GM19238 (cell line): Measurements from ENCODE around the gene NKPD1.

Experiments
- DNase-seq: peaks from one replicate; pipeline ENCODE4 v3.0.0; 2011; ENCODE audit warnings: low spot score; ENCODE audit not compliant: insufficient read length

NKPD1 gene

DNA sequence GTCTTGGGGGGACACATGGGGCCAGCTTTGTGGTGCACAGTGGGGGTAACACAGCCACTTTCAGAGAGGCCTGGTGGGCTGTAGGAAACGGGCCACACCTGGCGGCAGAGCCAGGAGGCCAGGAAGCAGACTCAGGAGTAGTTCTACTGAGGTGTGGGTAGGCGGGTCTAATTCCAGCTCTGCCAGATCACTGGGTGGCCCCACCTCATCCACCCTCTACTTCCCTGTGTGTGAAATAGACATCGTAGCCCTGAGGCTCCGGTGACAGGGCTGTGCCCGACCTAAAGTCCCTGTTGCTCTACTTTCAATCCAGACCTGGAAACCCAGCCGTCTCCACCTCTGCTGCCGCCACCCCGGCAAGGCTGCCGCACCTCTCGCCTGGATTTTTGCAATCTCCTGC, 4.0 kb downstream of the NKPD1 start:
- DNase-seq: no peak

DNA sequence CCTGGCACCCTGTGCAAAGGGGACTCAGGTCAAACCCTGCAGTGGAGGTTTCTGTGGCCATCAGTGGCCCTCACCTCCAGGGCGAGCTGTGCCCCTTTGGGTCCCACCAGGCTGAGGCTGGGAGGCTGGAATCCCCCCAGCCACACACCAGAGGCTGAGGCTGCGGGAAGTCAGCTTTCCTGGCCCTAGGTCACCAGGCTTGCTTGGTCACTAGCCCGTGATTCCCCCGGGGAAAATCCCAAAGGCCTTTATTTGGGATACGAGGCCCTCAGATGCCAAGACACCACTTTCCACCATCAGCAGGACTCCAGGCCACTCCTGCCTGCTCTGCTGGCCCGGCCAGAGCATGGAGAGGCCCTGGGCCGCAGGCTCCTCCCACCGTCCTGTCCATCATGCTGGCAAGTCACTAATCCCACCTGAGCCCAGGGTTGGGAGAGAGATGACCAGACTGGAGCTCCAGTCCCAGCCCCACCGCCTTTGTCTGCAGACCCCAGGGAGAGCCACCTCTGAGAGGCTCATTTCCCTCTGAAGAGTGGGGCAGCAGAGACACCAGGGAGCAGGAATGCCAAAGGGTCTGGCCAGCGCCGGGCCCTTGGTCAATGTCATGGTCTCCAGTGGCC, 4.7 kb downstream of the NKPD1 start:
- no peak for DNase-seq

DNA sequence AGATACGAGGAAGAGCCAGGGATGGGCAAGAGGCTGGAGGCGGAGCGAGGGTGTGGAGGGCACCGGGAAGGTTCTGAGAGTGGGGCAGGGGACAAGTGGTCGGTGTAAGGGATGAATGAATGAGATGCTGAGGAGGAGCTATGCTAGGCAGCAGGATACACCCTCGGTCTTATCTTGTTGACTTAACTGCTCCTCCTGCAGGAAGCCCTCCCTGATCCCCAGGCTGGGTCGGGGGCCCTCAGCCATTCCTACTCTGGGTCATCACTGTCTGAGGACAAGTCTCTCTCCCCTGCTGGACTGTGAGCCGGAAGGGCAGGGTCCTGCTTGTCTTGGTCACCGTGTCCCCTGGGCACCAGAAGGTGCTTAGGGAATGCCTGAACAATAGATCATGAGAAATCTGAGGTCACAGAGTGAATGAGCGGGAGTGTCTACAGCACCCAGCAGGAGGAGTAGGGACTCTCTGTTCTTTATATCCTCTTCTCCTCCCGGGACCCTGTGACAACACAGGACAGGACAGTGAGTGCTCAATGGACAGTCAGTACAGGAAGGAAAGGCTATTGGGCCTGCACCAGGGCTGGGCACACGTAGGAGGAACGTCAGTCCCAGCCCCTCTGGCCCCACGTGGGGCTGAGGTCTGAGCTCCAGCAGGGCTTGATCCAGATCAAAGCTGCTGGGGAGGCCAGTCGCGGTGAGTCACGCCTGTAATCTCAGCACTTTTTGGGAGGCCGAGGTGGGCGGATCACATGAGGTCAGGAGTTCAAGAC, 6.5 kb downstream of the NKPD1 start:
- DNase-seq: no peak

DNA sequence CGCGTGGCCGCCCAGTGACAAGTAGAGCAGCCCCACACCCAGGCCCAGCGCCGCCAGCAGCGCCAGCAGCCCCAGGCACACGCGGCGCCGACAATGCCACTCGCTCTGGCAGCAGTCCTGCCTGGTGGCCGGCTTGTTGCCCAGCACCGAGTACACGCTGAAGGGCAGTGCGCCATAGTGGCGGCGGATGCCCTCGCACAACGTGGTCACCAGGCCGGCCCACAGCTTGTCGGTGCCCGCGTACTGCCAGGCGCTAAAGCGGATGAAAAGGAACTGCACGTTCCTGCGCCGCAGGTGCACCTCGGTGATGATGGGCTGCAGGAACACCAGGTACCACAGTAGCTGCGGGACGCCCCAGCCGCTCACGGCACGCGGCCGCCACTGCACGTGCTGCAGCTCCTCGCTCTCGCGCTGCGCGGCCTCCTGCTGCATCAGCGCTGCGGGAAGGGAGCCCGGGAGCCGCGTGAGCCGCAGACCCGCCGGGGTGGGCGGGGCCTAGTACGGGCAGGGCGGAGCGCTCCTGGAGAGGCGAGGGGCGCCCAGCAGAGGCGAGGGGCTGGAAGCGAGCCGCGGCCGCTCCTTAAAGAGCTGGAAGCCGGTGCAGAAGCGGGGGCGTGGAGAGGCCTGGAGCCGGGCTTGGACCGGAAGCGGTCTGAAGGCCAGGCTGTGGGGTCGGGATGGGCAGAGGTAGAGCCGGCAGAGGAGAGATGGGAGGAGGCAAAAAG, 7.3 kb downstream of the NKPD1 start:
- no peak for DNase-seq

DNA sequence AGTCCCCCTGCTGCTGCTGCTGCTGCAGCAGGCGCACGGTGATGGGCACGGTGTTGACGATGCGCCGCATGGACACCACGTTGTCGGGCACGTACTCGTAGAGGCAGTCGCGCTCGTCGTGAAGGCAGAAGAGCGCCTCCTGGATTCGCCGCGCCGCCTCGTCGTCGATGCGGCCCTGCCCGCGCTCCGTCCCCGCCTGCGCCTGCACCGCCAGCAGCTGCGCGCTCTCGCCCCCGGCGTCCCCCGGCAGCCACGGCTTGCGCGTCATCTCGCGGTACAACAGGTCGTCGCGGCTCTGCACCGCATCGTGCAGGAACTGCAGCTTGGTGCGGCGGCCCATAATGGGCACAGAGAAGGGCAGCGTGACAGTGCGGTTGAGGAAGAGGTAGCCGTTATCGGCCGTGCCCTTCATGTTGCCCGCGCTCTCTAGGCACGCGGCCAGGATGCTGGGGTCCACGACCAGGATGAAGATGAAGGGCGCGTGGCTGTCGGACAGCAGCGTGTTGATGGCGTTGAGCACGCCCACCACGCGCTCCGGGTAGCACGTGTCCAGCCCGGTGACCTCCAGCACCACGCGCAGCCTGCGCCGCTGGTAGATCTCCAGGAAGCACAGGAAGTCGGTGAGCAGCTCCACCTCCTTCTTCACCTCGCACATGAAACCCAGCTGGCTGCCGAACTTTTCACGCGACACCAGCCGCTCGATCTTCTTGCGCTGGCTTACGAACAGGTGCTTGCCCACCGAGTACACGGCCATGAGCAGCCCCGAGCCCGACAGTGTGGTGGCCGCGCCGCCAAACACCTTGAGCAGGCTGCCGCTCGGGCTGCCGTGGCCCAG, 8.1 kb downstream of the NKPD1 start:
- no peak for DNase-seq

DNA sequence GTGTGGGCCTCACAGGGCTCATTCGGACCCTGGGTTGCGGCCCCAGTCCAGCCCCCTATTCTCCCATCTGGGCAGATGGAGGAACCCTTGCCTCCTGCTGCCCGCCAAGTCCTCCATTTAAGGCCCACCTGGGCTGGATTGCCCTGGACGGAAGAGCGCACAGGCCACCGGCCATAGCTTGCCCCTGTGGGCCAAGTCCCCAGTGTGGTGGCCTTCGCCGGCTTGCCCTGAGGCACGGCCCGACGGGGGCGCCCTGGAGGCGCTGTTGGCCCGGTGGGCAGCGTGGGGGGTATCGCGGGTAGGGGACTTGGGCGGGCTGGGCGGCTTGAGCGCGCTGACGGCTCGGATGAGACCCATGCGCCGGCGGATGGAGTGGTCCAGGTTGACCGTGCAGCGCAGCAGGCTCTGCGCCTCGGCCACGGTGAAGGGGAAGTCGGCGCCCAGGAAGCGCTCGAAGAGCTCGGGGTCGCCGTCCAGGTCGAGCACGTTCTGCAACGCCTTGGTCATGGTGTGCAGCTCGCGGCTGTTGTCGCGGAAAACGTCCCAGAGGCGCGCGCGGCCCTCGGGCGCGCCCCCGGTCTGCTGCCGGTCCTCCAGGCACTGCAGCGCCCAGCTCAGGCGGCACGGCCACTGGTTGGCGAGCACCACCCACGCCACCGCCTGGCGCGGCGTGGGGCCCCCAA, 8.8 kb downstream of the NKPD1 start:
- DNase-seq: no peak

DNA sequence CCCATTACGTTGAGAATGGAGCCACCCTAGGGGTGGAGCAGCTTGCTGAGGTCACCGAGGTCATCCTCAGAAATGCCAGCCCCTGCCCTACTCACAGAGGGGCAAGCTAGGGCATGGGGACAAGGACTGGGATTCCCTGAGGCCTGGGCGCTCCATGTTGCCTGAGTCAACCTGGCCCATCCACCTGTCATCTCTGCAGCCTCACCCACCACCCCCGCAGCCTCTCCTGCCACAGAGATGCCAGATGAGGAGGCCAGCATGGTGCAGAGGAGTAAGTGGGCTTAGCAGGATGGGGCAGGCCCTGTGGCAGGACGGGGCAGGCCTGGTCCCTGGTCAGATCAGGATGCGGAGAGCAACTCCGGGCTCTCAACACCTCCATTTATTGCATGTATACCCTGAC, 9.5 kb downstream of the NKPD1 start:
- no peak for DNase-seq

DNA sequence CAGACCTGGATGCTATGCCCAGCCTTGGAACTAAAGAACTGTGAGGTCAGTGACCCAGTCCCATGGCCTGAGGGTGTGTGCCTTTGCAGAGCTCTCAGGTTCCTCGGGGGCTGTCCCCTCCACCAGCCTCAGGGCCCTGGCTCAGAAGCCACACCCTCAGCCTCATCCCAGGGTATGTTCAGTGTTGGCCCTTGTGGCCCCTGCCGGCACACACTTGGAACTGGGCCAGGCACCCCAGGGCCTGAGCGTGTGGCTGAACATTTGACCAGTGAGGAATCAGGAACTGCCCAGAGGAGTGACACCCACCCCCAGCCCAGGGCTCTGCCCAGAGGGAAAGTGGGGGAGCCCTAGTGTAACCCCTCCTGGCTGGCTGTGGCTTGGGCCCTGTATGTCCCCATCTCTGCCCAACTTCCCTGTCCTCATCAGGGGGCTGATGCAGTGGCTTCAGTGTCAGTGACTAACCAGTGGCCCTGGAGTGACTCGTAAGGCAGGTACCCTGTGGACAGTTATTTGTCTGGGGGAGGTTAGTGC, 10.0 kb downstream of the NKPD1 start:
- no peak for DNase-seq

DNA sequence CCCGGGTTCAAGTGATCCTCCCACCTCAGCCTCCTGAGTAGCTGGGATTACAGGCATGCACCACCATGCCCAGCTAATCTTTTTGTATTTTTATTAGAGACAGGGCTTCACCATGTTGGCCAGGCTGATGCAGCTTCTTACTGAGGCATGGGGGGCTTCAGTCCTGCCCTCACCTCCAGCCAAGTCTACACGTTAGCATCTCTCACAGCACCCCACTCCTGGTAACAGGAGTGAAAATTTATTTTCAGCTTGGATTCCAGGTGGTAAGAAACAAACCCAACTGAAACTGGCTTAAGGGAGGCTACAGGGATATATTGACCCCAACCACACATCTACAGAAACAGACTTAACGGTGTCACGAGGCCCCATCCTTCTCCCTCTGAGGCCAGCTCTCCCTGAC, 10.6 kb downstream of the NKPD1 start:
- DNase-seq: no peak

DNA sequence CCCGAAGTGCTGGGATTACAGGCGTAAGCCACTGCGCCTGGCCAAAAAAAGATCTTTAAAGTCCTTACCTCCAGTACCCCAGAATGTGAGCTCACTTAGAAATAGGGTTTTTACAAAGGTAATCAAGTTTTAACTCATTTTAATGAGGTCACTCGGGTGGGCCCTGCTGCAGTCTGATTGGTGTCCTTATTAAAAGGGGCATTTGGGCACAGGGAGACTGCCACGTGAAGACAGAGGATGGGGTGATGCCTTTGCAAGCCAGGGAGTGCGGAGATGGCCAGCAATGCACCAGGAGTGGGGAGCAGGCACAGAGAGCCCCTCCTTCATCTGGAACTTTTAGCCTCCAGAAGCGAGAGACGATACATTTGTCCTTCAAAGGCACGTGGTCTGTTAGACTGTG, 11.7 kb downstream of the NKPD1 start:
- no peak for DNase-seq

DNA sequence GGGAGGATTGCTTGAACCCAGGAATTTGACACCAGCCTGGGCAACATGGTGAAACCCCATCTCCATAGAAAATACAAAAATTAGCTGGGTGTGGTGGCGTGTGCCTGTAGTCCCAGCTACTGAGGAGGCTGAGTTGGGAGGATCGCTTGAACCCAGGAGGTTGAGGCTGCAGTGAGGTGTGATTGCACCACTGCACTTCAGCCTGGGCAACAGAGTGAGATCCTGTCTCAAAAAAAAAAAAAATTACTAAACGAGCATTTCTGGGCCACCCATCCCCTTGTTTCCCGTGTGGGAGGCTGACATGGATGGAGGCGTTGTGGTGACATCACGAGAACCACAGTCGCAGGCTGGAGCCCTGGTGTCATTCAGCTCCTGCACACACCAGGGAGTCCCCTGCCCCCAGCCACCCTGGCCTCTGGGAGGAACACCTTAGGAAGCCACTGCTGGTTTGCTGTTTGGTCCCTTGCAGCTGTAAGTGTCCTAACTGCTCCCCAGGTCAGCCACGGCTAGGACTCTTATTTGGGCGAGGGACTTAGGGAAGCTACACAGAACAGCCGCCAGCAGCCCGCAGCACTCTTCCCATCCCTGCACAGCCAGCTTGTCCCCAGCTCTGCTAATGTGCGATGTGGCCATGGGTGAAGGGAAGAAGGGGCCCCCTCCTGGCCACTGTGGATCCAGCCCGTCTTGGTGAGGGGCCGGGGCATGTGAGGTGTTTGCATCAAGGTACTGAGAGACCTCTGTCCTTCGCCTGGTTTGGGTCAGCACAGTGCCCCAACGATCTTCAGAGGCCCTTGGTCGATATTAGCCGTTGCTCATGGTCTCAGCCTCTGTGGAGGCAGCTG, 12.7 kb downstream of the NKPD1 start:
- DNase-seq: no peak

DNA sequence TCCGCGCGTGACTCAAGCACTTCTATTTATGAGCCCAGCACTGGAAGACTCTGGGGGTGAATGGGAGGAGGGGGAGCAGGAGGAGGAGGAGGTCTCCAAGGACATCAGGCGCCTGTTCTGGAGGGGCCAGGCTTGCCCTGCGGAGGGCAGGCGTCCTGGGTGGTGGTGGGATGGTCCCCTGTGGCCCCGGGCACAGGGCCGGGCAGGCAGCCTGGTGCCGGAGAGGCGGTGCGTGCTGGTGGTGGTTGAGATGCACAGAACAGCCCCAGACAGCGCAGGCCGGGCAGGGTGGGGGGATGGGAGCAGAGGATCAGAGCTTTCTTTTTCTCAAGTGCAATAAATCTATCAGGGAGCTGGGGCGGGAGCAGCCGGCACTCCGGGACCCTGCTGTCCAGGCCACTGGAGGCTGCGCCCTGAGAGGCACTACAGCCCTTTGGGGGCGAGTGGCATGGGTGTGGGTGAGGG, 14.0 kb downstream of the NKPD1 start:
- no peak for DNase-seq

DNA sequence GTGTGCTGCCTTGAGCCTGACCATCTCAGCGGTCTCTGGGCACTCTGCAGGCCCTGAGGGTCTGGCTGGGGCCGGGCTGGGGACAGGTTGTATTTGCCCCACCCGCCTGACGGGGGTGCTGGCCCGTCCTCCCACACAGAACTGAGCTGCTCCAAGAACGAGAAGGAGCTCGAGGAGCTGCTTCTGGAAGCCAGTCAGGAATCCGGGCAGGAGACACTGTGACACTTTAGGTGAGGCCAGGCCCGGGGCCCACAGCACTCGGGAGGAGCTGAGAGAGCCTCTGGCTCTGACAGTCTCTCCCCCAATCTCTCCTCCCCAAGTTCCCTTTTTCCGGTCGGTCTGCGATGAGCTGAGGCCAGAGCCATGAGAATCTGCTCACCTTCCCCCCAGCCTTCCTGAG, 14.5 kb downstream of the NKPD1 start:
- no peak for DNase-seq

DNA sequence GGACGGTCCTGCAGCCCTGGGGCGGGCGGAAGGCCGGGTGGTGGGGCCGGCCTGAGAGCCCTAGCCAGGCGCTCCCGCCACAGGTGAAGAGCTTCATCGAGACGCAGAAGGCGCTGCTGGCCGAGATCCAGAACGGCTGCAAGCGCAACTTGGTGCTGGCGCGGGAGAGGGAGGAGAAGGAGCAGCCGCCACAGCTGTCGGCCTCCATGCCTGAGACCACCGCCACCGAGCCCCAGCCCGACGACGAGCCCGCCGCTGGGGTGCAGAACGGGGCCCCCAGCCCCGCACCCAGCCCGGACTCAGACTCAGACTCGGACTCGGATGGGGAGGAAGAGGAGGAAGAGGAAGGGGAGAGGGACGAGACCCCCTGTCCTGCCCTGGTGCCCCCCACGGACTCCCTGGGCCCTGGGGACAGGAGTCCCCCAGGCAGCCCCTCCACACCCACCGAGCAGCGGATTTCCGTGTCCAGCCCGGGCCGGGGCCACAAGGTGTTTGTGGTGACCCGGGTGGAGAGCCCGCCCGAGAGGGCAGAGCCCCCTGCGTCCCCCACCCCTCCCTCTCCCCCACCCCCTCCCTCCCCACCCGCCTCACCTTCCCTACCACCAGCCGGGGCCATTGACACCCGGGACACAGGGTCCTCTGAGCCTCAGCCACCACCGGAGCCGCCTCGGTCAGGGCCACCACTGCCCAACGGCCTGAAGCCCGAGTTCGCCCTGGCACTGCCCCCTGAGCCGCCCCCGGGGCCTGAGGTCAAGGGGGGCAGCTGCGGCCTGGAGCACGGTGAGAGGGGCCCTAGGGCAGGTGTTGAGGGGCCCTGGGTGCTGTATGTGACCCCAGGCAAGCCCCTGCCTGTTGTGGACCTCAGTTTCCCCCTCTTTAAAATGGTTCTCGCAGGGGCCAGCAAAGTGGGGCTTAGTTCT, 15.3 kb downstream of the NKPD1 start:
- DNase-seq: no peak

DNA sequence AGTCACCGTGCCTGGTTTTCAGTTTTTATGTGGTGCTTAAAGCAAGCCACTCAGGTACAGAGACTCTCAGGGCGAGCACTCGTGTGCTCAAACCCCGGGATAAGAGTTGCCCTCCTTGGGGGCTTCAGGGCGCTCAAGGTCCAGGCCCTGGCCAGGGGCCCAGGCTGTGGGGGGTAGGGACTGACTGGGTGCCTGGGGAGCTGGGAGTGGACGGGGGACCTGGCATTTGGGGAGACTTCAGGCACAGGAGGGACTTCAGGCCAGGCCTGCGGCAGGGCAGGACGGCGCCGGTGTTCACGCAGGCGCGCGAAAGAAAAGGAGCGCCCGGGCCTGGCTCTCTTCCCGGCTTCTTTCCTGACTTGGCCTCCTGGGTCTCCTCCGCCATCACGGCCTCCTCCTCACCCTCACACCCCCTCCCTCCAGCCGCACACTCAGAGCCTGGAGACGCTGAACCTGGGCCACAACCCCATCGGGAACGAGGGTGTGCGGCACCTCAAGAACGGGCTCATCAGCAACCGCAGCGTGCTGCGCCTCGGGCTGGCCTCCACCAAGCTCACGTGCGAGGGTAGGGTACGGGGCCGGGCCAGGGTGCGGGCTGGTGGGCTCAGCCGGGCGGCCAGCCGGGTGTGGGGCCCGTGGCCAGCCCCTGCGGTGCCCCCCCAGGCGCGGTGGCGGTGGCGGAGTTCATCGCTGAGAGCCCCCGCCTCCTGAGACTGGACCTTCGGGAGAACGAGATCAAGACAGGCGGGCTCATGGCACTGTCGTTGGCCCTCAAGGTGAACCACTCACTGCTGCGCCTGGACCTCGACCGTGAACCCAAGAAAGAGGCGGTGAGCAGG, 16.1 kb downstream of the NKPD1 start:
- no peak for DNase-seq

DNA sequence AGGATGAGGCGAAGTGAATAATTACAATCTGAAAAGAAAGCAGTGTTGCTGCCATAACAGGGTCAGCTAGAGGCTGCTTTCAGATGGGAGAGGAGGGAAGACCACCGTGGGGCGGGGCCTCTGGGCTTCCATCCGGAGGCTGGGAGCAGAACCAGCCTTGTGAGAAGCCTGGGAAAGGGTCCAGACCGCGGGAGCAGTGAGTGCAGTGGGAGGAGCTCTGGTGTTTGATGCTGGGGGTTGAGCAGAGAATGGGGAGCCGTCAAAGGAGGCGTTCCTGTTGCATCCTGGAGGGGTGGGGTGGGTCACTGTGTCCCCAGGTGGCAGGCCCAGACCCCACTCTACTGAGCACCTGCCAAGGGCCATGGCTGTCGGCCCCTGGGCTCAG, 18.1 kb downstream of the NKPD1 start:
- no peak for DNase-seq

DNA sequence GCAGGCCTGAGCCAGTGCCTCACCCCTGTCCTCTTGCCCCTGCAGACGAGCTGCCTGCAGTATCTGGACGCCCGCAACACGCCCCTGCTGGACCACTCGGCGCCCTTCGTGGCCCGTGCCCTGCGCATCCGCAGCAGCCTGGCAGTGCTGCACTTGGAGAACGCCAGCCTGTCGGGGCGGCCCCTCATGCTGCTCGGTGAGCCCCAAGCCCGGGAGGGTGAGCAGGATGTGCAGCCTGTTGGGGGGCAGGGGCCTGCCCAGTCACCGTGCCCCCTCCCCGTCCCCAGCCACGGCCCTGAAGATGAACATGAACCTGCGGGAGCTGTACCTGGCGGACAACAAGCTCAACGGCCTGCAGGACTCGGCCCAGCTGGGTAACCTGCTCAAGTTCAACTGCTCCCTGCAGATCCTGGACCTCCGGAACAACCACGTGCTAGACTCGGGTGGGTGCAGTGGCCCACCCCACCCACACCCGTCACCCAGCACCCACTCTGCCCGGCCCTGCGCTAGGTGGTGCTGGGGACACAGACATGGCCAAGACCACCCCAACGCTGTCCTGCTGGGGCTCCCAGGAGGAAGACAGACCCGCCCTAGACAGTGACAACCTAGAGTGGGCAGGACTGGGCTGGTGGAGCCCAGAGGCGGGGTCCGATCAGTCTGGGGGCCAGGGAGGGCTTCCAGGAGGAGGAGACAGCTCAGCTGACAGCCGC, 18.6 kb downstream of the NKPD1 start:
- DNase-seq: no peak
